GM19099 (cell line): Measurements from ENCODE around the gene NANOS3.

Experiments used
- POLR2A ChIP-seq: IDR thresholded peaks from 3 replicates; pipeline ENCODE4 v1.6.1; 2011; ENCODE audit warnings: low read depth; ENCODE audit not compliant: insufficient read length; ENCODE audit errors: extremely low read depth

NANOS3 gene

DNA sequence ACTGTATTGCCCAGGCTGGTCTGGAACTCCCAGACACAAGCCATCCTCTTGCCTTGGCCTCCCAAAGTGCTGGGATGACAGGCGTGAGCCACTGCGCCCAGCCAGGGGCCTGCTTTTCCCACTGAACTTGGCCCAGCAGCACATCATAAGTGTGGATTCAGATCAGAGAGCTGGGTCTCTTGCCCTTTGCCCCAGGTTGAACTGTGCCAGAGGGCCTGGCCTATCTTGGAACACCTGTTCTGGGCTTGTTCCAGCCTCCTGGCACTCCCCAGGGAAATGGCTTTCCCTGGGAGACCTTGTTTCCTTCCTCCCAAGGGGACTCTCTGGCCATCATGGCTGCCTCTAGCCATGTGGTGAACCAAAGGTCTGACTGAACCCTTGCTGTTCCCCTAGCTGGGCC lies 32.5 kb downstream of the NANOS3 start:
- TF ChIP-seq POLR2A = no peak

DNA sequence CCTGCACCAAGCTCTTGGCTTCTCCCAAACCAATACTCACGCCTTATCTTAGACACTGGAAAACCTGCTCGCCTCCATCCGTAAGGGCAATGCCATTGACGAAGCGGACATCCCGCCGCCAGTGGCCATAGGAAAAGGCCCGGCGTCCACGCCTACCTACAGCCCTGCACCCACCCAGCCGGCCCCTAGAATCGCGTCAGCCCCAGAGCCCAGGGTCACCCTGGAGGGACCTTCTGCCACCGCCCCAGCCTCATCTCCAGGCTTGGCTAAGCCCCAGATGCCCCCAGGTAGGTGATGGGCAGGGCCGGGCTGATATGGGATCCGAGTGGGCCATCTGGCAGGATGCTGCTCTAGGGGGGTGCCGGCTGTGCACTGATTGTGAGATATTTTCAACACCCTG lies 36.4 kb downstream of the NANOS3 start:
- no peak for TF ChIP-seq POLR2A

DNA sequence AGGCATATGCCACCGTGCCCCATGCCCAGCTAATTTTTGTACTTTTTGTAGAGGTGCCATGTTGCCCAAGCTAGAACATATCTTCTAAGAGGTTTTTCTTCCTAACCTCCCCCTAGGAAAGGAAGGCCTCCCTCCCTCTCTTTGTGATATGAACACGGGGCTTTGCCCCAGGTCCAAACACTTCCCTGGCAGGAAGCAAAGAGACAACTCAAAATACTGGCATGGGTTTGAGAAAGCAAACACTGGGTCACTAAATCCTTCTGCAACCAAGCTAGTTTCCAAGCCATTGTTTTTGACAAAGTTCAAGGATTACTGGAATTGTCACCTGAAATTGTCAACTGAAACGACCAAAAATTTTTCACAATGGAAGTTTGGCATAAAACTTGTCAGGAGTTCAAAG lies 37.8 kb downstream of the NANOS3 start:
- TF ChIP-seq POLR2A = no peak

DNA sequence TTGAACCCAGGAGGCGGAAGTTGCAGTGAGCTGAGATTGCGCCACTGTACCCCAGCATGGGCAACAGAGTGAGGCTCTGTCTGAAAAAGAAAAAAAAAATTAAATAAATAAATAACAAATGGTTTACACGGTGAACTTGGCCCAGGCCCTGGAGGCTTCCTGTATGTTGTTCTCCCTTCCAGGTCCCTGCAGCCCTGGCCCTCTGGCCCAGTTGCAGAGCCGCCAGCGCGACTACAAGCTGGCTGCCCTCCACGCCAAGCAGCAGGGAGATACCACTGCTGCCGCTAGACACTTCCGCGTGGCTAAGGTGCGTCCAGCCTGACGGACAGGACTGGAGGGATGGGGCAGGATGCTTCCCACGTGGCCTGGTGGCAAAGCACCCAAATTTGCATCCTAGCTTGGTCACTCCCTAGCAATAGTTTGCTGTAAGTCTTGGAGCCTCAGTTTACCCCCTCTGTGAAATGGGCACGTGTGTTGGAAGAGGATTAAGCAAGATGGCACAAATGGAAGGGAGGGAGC lies 41.0 kb downstream of the NANOS3 start:
- TF ChIP-seq POLR2A = no peak

DNA sequence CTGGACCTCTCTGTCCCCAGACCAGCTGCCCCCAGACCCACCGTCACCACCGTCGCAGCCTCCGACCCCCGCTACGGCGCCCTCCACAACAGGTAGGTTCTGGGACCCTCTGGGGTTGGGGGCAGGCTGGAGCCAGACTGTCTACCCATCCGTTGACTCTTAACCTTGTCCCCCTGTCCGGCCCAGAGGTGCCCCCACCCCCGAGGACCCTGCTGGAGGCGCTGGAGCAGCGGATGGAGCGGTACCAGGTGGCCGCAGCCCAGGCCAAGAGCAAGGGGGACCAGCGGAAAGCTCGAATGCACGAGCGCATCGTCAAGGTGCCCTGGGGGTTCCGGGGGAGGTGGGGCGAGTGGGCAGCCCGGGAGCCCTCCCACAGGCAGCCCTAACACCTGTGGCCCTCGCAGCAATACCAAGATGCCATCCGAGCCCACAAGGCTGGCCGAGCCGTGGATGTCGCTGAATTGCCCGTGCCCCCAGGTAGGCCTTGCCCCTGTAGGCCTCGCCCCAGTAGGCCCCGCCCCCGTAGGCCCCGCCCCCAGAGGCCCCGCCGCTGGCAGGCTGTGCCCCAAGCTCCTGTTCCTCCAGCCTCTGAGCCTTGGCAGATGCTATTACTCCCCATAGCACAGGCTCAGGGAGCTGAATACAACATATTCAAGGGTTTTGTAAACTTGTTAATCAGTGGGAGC lies 41.9 kb downstream of the NANOS3 start:
- no peak for TF ChIP-seq POLR2A

DNA sequence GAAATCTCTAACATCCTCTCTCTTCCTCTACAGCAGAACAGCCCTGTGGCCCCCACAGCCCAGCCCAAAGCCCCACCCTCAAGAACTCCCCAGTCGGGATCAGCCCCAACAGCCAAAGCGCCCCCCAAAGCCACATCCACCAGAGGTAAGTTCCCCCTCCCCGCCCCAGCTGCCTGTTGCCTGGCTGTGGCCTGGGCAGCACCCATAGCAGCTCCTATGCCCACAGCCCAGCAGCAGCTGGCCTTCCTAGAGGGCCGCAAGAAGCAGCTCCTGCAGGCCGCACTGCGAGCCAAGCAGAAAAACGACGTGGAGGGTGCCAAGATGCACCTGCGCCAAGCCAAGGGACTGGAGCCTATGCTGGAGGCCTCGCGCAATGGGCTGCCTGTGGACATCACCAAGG lies 43.6 kb downstream of the NANOS3 start:
- no peak for TF ChIP-seq POLR2A

DNA sequence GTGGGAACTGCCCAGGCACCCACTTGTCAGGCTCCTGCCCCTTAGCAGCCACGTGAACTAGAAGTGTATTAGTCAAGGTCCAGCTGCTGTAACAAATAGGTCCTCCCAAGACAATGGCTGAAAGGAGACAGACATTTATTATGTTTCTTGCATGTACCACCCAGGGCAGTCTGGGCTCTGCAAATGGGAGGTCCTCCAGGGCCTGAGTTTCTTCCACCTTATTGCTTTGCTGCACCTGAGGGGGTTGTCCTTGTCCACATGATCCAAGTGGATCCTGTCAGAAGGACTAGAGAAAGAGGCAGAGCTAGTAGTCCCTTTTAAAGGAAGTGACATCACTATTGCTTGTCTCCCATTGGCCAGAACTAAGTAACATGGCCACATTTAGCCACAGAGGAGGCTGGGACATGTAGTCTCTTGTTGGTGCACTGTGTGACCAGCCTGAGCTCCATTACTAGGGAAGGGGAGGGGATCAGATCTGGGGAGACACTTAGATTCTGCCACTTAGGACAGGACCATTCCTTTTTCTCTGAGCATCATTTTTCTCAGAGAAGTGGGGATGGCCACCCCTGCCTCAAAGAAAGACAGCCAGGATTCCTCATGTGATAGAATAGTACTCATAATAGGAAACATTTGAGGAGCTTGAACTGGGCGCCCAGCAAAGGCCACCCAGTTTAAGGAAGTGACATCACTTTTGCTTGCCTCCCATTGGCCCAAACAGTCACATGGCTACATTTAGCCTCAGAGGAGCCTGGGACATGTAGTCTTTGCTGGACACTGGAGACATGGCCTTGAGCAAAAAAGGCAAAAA lies 44.2 kb downstream of the NANOS3 start:
- no peak for TF ChIP-seq POLR2A

DNA sequence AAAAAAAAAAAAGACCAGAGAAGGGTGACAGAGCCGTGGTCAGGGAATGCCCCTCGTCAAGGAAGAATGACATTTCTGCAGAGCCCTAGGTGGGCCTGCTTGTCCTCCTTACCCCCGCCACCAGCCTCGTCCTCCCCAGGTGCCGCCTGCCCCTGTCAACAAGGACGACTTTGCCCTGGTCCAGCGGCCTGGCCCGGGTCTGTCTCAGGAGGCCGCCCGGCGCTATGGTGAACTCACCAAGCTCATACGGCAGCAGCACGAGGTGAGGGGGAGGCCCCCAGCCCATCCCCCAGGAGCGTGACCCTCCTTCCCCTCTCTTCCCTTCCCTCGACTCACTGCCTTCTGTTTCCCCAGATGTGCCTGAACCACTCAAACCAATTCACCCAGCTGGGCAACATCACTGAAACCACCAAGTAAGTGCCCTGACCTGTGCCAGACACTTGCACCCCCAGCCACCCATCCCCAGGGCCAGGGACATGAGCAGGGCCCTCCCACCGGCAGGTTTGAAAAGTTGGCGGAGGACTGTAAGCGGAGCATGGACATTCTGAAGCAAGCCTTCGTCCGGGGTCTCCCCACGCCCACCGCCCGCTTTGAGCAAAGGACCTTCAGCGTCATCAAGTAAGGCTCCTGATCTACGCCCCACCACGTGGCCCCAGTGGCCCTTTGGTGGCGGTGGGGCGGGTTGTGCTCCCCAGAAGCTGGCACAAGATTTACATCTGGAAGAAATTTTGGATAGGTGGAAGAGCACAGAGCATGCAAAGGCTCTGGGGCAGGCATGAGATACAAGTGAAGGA lies 46.5 kb downstream of the NANOS3 start:
- no peak for TF ChIP-seq POLR2A

DNA sequence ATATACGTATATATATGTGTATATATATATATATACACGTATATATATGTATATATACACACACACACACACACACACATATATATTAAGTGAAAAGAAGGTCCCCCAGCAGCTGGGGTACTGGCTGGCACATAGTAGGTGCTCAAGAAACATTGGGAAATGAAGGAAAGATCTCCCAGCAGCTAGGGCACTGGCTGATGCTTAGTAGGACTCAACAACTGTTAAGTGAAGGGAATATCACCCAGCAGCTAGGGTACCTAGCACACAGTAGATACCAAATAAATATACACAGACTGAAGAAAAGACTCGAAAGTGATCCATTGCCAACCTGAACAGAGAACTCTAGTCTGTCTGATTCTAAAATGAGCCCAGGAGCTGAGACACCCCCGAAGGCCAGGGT lies 49.1 kb downstream of the NANOS3 start:
- TF ChIP-seq POLR2A = no peak

DNA sequence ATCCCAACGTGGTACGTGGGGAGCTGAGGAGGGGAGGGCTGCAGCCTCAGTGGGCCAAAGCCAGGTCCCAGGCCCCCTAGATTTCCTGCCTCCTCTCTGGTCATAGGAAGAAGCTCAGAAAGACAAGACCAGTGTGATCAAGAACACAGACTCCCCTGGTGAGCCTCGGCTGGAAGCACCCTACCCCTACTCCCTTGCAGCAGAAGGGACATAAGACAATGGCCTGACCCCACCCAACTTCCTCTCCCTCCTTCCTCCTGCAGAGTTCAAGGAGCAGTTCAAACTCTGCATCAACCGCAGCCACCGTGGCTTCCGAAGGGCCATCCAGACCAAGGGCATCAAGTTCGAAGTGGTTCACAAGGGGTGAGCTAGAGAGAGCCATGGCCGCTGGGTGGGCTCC lies 49.8 kb downstream of the NANOS3 start:
- TF ChIP-seq POLR2A = no peak

DNA sequence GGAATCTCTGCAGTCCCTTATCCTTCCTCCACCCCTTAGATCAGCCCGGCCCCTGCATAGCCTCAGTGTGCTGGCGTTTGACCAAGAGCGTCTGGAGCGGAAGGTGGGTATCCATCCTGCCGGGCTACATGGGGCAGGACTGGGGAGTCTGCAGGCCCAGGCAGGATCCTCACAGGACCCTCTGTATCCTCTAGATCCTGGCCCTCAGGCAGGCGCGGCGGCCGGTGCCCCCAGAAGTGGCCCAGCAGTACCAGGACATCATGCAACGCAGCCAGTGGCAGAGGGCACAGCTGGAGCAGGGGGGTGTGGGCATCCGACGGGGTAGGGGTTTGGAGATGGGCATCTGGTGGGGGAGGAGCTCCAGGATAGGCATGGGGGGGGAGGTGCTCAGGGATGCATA lies 52.4 kb downstream of the NANOS3 start:
- no peak for TF ChIP-seq POLR2A

DNA sequence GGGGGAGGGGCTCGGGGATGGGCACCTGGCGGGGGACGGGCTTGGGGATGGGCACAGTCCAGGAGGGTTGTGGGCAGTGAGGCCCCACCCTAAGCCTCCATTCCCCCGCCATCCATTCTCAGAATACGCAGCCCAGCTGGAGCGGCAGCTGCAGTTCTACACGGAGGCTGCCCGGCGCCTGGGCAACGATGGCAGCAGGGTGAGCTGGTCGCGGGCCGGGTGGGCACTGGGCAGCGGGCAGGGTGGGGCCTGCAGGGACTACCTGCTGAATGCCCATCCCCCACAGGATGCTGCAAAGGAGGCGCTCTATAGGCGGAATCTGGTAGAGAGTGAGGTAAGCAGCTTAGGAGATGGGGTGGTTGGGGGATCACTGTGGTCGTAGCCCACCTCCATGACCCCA lies 53.0 kb downstream of the NANOS3 start:
- no peak for TF ChIP-seq POLR2A
